Nephron progenitor cell (in vitro differentiated cells): ENCODE results near the gene OTOP3.

ENCODE experiments used
- DNase-seq: peaks from one replicate; pipeline ENCODE4 v3.0.0; 2021
- H3K27ac Mint-ChIP-seq: 2 replicates; pipeline ENCODE4 v1.8.0; 2021; ENCODE audit warnings: mild to moderate bottlenecking, moderate library complexity, mixed read lengths
- H3K27me3 Mint-ChIP-seq: 2 replicates; pipeline ENCODE4 v1.8.0; 2021; ENCODE audit warnings: mild to moderate bottlenecking, low read depth, mixed read lengths; ENCODE audit not compliant: poor library complexity
- H3K36me3 Mint-ChIP-seq: 2 replicates; pipeline ENCODE4 v1.8.0; 2021; ENCODE audit warnings: low read depth, mixed read lengths
- H3K4me1 Mint-ChIP-seq: 2 replicates; pipeline ENCODE4 v1.8.0; 2021; ENCODE audit warnings: mixed read lengths
- H3K4me3 Mint-ChIP-seq: 2 replicates; pipeline ENCODE4 v1.8.0; 2021; ENCODE audit warnings: mild to moderate bottlenecking, moderate library complexity, mixed read lengths
- H3K9me3 Mint-ChIP-seq: 2 replicates; pipeline ENCODE4 v1.8.0; 2021; ENCODE audit warnings: mild to moderate bottlenecking, moderate library complexity, mixed read lengths
- TF ChIP-seq, protein P1 (sequence below): fragments of 200-600 bp; sonication (generic); IDR thresholded peaks from 2 replicates; pipeline ENCODE4 v1.5.0; 2021; ENCODE audit warnings: antibody characterized with exemption

OTOP3 gene

DNA sequence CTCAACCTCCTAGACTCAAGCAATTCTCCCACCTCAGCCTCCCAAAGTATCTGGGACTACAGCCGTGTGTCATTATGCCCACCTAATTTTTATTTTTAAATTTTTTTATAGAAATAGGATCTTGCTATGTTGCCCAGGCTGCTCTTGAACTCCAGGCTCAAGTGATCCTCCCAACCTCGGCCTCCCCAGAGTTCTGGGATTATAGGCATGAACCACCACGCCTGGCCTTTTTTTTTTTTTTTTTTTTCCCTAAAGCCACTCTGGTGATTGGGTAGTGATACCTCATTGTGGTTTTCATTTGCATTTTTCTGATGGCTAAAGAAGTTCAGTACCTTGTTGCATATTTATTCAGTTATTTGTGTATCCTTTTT, 50.5 kb downstream of the OTOP3 start:
- peaks cover 13% of the 10 kb centered on the region for H3K27me3 Mint-ChIP-seq
- no peaks in the 10 kb centered on the region for H3K9me3 Mint-ChIP-seq
- peaks cover 31% of the 10 kb centered on the region for H3K4me1 Mint-ChIP-seq
- DNase-seq = no peak
- no peak overlapping the region for H3K4me3 Mint-ChIP-seq
- H3K36me3 Mint-ChIP-seq = no peaks in the 10 kb centered on the region
- H3K27ac Mint-ChIP-seq = no peak overlapping the region
- TF ChIP-seq, protein P1, sequence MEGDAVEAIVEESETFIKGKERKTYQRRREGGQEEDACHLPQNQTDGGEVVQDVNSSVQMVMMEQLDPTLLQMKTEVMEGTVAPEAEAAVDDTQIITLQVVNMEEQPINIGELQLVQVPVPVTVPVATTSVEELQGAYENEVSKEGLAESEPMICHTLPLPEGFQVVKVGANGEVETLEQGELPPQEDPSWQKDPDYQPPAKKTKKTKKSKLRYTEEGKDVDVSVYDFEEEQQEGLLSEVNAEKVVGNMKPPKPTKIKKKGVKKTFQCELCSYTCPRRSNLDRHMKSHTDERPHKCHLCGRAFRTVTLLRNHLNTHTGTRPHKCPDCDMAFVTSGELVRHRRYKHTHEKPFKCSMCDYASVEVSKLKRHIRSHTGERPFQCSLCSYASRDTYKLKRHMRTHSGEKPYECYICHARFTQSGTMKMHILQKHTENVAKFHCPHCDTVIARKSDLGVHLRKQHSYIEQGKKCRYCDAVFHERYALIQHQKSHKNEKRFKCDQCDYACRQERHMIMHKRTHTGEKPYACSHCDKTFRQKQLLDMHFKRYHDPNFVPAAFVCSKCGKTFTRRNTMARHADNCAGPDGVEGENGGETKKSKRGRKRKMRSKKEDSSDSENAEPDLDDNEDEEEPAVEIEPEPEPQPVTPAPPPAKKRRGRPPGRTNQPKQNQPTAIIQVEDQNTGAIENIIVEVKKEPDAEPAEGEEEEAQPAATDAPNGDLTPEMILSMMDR = no peak

DNA sequence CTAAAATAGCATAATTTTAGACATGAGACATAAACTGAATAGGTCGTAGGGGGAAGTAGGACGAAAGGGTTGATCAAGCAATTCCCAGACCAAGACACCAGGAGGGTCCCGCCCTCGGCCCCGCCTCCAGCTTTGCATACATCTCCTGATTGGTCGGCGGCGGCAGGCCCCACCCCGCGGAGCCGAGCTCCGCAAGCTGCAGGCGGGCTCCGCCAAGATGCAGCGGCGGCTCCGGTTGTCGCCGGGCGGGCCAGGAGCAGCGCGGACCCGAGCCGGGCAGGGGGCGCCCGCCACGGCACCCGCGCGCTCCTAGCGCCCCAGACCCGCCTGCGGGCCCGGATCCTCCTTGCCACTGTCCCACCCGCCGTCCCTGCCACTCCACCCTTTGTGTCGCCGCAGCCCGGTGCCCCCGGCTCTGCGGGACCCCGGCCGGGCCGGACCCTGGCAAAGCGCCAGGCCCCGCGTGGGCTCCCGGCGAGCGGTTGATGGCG, 51.8 kb downstream of the OTOP3 start, which contains the start of gene CDR2L:
Gene CDR2L (plus strand): TSS at position 215 of the 491 bp plus-strand sequence. CDS start 412 bp downstream, outside the sequence.
- Mint-ChIP-seq H3K4me3 (peak within 1 kb of the TSS; percentile 88), H3K36me3 (no peaks in the 10 kb centered on the region), H3K9me3 (no peaks in the 10 kb centered on the region), H3K27ac (peak within 1 kb of the TSS; percentile 64), H3K4me1 (peaks cover 34% of the 10 kb centered on the region), H3K27me3 (peaks cover 13% of the 10 kb centered on the region)
- DNase-seq = peak; percentile 99
- TF ChIP-seq, protein P1 = no peak

DNA sequence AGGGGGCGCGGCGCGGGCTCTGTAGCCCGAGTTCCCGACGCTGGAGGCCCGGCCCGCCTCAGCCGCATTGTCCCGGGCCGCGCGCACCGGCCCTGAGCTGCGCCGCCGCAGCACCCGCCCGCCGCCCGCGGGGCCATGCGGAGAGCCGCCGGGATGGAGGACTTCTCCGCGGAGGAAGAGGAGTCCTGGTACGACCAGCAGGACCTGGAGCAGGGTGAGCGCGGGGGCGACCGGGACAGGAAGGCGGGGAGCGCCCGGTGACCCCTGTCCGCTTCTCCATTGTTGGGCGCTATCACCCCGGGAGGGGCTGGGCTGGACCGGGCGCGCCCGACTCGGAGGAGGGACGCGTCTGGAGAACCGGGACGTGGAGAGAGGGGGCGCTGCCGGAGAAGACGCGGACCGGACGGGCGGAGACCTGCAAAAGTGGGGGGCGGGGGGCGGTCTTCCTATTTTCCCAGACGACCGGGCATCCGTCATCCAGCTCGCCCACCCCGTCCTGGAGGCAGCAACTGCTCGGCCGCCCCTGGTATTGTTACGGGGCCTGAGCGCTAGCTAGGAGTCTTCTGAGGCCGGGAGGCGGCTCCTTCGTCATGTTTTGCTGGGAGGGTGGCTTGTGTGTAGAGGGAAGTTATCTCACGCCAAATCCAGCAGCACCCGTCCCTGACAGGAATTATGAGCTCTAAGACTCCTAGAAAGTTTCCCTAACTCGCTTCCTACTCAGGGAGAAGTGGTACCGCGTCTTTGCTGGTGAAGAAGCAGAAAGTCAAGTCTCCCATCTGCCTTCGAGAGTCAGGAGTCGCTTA, 52.4 kb downstream of the OTOP3 start:
- Mint-ChIP-seq H3K4me1 (peaks cover 41% of the 10 kb centered on the region), H3K27me3 (peaks cover 13% of the 10 kb centered on the region), H3K9me3 (no peaks in the 10 kb centered on the region), H3K36me3 (no peaks in the 10 kb centered on the region), H3K4me3 (peak overlapping the region; percentile 88), H3K27ac (peak overlapping the region; percentile 64)
- TF ChIP-seq, protein P1 = no peak
- peak; percentile 78 for DNase-seq

DNA sequence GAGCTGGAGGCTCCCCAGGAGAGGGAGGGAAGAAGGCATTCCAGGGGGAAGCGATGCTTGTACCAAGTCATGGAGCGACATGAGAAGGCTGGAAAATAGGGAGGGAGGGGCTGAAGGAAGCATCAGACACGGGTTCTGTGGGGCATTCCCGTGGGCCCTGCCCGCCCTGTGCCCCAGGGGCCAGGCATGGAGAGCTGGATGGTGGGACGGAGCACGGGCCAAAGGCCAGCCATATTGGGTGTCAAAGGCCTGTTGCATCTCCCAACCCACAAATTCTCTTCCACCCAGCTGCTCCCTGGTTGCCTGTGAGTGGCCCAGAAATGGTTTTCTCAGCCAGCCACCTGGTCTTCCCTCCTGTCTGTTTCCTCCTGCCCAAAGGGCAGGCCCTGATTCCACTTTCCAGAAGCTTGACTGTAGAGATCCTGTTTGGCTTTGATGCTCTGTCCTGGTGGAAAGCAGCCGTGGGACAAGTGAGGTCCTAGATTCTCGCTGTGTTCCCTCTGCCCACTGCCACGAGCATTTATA, 54.9 kb downstream of the OTOP3 start:
- H3K4me3 Mint-ChIP-seq = no peak overlapping the region
- H3K36me3 Mint-ChIP-seq = peaks cover under 1% of the 10 kb centered on the region
- peaks cover 50% of the 10 kb centered on the region for H3K4me1 Mint-ChIP-seq
- no peak overlapping the region for H3K27ac Mint-ChIP-seq
- TF ChIP-seq, protein P1 = no peak
- H3K27me3 Mint-ChIP-seq = peaks cover 10% of the 10 kb centered on the region
- DNase-seq = no peak
- no peaks in the 10 kb centered on the region for H3K9me3 Mint-ChIP-seq

DNA sequence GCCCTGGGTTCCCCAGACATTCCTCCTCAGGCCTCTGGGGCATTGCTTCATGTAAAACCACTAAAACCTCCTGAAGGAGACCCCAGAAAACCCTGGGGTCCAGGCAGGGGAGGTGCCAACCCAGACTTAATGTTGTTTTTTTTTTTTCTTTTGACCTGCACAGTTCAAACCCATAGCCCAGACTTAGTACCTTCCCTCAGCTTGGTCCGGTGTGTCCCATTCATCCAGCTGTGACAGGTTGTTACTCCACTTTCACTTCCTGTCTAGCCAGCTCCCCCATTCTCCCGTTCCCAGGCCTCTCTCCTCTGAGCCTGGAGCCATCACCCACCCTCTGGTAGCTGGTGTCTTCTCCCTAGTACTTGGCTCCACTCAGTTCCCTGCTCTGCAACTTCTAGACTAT, 56.5 kb downstream of the OTOP3 start:
- TF ChIP-seq, protein P1 = no peak
- Mint-ChIP-seq H3K36me3 (peaks cover 4% of the 10 kb centered on the region), H3K27ac (peak overlapping the region; percentile 18), H3K27me3 (peaks cover 5% of the 10 kb centered on the region), H3K9me3 (no peaks in the 10 kb centered on the region), H3K4me1 (peaks cover 47% of the 10 kb centered on the region), H3K4me3 (peak overlapping the region; percentile 52)
- DNase-seq = no peak
